ENCODE results near the gene VPS39. TPM values are rescaled to one million over a fixed set of nuclear protein-coding genes. Genes with fewer than 3 reads are reported as not detected.

The VPS39 gene
- total RNA-seq, 4 donors from 2014 or later = 24.4 to 57.2 (median 31.9) TPM

DNA sequence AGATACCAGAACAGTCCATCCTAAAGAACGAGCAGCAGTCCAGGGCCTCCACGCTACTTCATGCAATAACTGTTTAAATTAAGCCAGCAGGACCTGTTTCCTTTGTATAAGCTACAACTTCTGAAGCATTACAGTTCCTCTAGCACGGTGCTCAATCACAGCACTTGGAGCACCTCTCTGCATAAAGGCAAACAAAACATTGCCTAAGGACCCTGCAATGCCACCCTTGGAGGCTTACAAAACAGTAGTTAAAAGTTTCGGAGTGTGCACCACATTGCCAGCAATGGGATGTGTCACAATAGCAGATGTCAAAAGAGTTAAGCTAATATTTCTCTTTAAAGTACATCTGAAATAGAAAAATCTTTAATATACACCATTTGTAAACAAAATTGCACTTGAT is 2.6 kb upstream of the VPS39 start:
- no peak for TF ChIP-seq POLR2A (IDR thresholded peaks at IDR 0.05)
- TF ChIP-seq, protein P1, sequence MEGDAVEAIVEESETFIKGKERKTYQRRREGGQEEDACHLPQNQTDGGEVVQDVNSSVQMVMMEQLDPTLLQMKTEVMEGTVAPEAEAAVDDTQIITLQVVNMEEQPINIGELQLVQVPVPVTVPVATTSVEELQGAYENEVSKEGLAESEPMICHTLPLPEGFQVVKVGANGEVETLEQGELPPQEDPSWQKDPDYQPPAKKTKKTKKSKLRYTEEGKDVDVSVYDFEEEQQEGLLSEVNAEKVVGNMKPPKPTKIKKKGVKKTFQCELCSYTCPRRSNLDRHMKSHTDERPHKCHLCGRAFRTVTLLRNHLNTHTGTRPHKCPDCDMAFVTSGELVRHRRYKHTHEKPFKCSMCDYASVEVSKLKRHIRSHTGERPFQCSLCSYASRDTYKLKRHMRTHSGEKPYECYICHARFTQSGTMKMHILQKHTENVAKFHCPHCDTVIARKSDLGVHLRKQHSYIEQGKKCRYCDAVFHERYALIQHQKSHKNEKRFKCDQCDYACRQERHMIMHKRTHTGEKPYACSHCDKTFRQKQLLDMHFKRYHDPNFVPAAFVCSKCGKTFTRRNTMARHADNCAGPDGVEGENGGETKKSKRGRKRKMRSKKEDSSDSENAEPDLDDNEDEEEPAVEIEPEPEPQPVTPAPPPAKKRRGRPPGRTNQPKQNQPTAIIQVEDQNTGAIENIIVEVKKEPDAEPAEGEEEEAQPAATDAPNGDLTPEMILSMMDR (IDR thresholded peaks at IDR 0.05) = no peak
- WGBS, 2 donors = 75 to 89% methylated on average over 4 of the region's 4 CpGs
- DNase-seq = no peak
- no peaks in the 10 kb centered on the region for H3K9me3 ChIP-seq
- intact Hi-C loops (cut with DNase I) = no loop called here
- H3K4me3 ChIP-seq = no peak overlapping the region
- no peaks in the 10 kb centered on the region for H3K27me3 ChIP-seq
- H3K36me3 ChIP-seq = peaks cover 4 to 65% (median 11%) of the 10 kb centered on the region in 3 donors
- peaks cover 7 to 26% (median 17%) of the 10 kb centered on the region in 3 donors for H3K4me1 ChIP-seq
- H3K27ac ChIP-seq = no peak overlapping the region

DNA sequence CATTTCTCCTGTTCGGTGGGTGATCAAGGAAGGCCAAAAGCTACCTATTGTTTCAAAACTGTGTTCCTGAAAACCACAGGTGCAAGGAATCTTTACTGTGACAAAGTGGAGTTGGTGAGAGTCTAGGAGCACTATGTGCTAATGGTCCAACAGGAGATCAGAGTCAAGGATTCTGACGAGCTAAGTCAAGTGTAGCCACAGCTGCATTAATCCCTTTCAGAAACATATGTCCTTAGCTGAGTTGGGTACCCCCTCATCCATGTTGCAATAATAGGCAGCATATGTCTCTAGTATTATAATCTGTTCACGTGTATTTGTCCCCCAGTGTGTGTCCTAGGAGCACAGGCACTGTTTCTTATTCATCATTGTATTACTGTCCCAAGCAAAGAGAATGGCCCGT is 1.7 kb downstream of the VPS39 start:
- H3K27me3 ChIP-seq = no peaks in the 10 kb centered on the region
- H3K27ac ChIP-seq = no peak overlapping the region
- H3K9me3 ChIP-seq = no peaks in the 10 kb centered on the region
- WGBS, 2 donors = 67 to 86% methylated on average over 4 of the region's 4 CpGs
- no peak for DNase-seq
- H3K4me1 ChIP-seq = peaks cover 7 to 34% (median 18%) of the 10 kb centered on the region in 3 donors
- no peak for TF ChIP-seq POLR2A (IDR thresholded peaks at IDR 0.05)
- TF ChIP-seq, protein P1 (IDR thresholded peaks at IDR 0.05) = no peak
- no peak overlapping the region for H3K4me3 ChIP-seq
- peaks cover 4 to 28% (median 9%) of the 10 kb centered on the region in 3 donors for H3K36me3 ChIP-seq
- intact Hi-C loops (cut with DNase I) = no loop called here

DNA sequence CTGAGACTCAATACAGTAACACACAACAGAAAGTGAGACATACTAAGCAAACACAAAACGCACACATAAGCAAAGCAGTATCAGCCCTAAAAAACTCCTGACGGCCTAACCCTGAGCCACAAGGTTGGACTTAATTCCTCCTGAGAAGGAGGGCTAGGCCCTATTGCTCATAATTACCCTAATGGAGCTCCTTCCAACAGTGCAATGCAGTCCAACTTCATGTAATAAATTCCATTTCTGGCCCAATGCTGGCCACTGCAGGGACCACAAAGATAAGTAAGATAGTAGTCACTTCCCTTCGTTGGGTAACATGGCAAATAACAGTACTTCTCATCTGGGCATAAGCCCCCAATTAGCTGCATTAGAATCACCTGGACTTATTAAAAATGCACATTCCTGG is 4.2 kb downstream of the VPS39 start:
- no peak for DNase-seq
- Histone ChIP-seq H3K36me3 (peaks cover 0 to 21% (median 7%) of the 10 kb centered on the region in 3 donors), H3K9me3 (no peaks in the 10 kb centered on the region), H3K4me3 (no peak overlapping the region), H3K27ac (no peak overlapping the region), H3K4me1 (peaks cover 7 to 34% (median 18%) of the 10 kb centered on the region in 3 donors), H3K27me3 (no peaks in the 10 kb centered on the region)
- 87 to 88% methylated on average over 3 of the region's 3 CpGs for WGBS, 2 donors
- intact Hi-C loops (cut with DNase I) = no loop called here
- TF ChIP-seq POLR2A (IDR thresholded peaks at IDR 0.05) = no peak
- TF ChIP-seq, protein P1 (IDR thresholded peaks at IDR 0.05) = no peak

DNA sequence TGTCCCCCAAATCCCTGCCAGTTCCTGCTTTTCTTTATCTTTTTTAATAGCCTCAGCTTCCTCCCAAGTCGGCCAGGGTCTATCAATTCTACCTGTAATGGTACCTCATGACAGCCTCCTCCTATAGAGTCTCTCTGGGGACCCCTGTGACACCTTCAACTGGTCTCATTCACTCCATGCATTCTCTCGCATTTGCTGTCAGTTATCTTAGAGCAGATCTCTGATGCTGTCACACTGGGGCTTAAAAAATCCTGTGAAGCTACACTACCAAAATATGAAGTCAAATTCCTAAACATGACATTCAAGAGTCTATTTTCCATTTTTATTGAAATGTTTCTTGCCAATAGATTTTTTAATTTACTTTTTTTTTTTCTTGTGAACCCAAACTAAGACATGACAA is 5.5 kb downstream of the VPS39 start:
- no peaks in the 10 kb centered on the region for H3K9me3 ChIP-seq
- intact Hi-C loops (cut with DNase I) = no loop called here
- no peak overlapping the region for H3K4me3 ChIP-seq
- TF ChIP-seq, protein P1 (IDR thresholded peaks at IDR 0.05) = no peak
- no peak for TF ChIP-seq POLR2A (IDR thresholded peaks at IDR 0.05)
- H3K4me1 ChIP-seq = peaks cover 7 to 27% (median 18%) of the 10 kb centered on the region in 3 donors
- 59 to 72% methylated on average over 2 of the region's 2 CpGs for WGBS, 2 donors
- peaks cover 0 to 34% (median 7%) of the 10 kb centered on the region in 3 donors for H3K36me3 ChIP-seq
- no peak for DNase-seq
- H3K27me3 ChIP-seq = no peaks in the 10 kb centered on the region
- H3K27ac ChIP-seq = no peak overlapping the region

DNA sequence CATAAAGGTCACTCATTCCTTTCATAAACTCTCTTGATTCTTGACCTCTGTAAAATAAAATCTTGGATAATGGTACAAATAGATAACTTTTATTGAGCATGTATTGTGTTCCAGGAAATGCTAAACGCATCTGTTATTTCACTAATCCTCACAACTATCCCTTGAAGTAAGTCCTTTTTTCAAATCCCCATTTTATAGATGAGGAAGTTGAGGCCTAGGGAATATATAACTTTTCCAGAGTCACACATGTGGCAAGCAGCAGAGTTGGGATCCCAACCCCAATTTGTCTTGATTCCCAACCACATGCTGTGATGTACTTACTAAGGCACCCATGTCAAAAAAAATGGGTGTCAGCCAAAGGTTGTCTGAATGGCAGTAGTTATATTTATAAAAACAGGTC is 6.3 kb downstream of the VPS39 start:
- DNase-seq = no peak

More for the DNA sequence above, 6.3 kb downstream of the VPS39 start:
- WGBS, 2 donors = 88 to 91% methylated on average over 1 of the region's 1 CpG
- Histone ChIP-seq H3K4me1 (peaks cover 3 to 18% (median 11%) of the 10 kb centered on the region in 3 donors), H3K27me3 (no peaks in the 10 kb centered on the region), H3K27ac (no peak overlapping the region), H3K9me3 (no peaks in the 10 kb centered on the region), H3K36me3 (peaks cover 0 to 40% (median 7%) of the 10 kb centered on the region in 3 donors), H3K4me3 (no peak overlapping the region)
- no peak for TF ChIP-seq POLR2A (IDR thresholded peaks at IDR 0.05)
- TF ChIP-seq, protein P1 (IDR thresholded peaks at IDR 0.05) = no peak
- intact Hi-C loops (cut with DNase I) = no loop called here
